RWPE2 (cell line): ENCODE results near the gene C1QTNF5.
A peak's percentile ranks its signal among the peaks of the same experiment; 100 is the strongest.

Experiments used
- ATAC-seq: fragments of 200-7000 bp; cut with Tn5 transposase; 3 replicates; pipeline ENCODE4 v1.9.1; 2021; ENCODE audit warnings: low read depth
- DNase-seq: peaks from one replicate; pipeline ENCODE4 v3.0.0-alpha.2; 2020; ENCODE audit warnings: low spot score
- H3K27ac ChIP-seq: fragments of 450-650 bp; 2 replicates; pipeline ENCODE4 v1.5.1; 2017; ENCODE audit warnings: mild to moderate bottlenecking; ENCODE audit not compliant: poor library complexity, severe bottlenecking
- H3K27me3 ChIP-seq: fragments of 250-450 bp; sonication (Bioruptor Pico); 2 replicates; pipeline ENCODE4 v1.5.1; 2021; ENCODE audit warnings: mild to moderate bottlenecking, moderate library complexity; ENCODE audit not compliant: insufficient read depth, poor library complexity, severe bottlenecking
- H3K36me3 ChIP-seq: fragments of 250-450 bp; sonication (Bioruptor Pico); 2 replicates; pipeline ENCODE4 v1.5.1; 2020; ENCODE audit warnings: low read depth, mild to moderate bottlenecking, moderate library complexity
- H3K4me1 ChIP-seq: fragments of 250-450 bp; sonication (Bioruptor Pico); 2 replicates; pipeline ENCODE4 v1.5.1; 2021; ENCODE audit warnings: mild to moderate bottlenecking, moderate library complexity; ENCODE audit not compliant: insufficient read depth, poor library complexity, severe bottlenecking
- H3K4me3 ChIP-seq: fragments of 250-450 bp; sonication (Bioruptor Pico); 2 replicates; pipeline ENCODE4 v1.5.1; 2021; ENCODE audit warnings: mild to moderate bottlenecking, moderate library complexity; ENCODE audit not compliant: severe bottlenecking
- H3K9me3 ChIP-seq: fragments of 250-450 bp; sonication (Bioruptor Pico); 2 replicates; pipeline ENCODE4 v1.5.1; 2021; ENCODE audit warnings: mild to moderate bottlenecking, moderate library complexity; ENCODE audit not compliant: severe bottlenecking
- TF ChIP-seq, protein P1 (sequence below): fragments of 450-650 bp; IDR thresholded peaks from one replicate; pipeline ENCODE4 v1.5.1; 2017; ENCODE audit warnings: mild to moderate bottlenecking, moderate library complexity; ENCODE audit not compliant: poor library complexity, severe bottlenecking

The C1QTNF5 gene

DNA sequence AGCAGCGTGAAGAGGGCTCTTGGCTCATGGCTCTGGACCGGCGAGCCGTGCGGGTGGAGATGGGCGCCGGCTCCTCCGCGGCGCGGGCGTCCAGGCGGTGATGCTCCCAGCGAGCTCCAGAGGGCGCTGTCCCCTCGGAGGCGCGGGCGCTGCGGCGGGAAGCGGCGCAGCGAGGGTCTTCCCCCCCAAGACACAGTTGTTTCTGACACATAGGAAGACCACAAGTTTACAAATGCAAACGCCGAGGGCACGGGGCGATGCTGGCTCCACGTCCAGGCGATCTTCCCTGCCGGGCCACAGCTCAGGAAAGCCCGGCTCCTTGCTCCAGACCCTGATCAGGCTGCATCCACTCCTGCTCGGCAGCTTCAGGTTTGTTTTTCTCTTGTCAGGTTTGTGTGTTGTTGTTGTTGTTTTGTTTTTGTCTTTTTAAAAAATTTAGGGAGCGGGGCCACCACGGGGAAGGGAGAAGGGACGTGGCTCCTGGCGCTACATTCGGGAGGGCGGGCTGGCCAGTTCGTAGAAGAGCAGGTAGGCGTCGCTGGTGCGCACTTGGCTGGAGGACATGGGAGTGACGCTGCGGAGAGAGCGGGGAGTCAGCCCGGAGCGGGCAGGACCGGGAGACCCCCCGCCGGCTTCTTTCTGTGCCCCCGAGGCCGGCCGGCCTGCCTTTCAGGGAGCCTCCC lies 15.8 kb upstream of the C1QTNF5 start:
- Histone ChIP-seq H3K9me3 (no peaks in the 10 kb centered on the region), H3K36me3 (0 out of 2 replicates have a peak, but pooled peaks cover 3% of the 10 kb centered on the region), H3K27me3 (no peaks in the 10 kb centered on the region), H3K4me1 (peaks cover 23% of the 10 kb centered on the region), H3K27ac (no peak overlapping the region), H3K4me3 (no peak overlapping the region)
- TF ChIP-seq, protein P1, sequence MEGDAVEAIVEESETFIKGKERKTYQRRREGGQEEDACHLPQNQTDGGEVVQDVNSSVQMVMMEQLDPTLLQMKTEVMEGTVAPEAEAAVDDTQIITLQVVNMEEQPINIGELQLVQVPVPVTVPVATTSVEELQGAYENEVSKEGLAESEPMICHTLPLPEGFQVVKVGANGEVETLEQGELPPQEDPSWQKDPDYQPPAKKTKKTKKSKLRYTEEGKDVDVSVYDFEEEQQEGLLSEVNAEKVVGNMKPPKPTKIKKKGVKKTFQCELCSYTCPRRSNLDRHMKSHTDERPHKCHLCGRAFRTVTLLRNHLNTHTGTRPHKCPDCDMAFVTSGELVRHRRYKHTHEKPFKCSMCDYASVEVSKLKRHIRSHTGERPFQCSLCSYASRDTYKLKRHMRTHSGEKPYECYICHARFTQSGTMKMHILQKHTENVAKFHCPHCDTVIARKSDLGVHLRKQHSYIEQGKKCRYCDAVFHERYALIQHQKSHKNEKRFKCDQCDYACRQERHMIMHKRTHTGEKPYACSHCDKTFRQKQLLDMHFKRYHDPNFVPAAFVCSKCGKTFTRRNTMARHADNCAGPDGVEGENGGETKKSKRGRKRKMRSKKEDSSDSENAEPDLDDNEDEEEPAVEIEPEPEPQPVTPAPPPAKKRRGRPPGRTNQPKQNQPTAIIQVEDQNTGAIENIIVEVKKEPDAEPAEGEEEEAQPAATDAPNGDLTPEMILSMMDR: peak; percentile 92
- DNase-seq (no peak), ATAC-seq (no peak)

DNA sequence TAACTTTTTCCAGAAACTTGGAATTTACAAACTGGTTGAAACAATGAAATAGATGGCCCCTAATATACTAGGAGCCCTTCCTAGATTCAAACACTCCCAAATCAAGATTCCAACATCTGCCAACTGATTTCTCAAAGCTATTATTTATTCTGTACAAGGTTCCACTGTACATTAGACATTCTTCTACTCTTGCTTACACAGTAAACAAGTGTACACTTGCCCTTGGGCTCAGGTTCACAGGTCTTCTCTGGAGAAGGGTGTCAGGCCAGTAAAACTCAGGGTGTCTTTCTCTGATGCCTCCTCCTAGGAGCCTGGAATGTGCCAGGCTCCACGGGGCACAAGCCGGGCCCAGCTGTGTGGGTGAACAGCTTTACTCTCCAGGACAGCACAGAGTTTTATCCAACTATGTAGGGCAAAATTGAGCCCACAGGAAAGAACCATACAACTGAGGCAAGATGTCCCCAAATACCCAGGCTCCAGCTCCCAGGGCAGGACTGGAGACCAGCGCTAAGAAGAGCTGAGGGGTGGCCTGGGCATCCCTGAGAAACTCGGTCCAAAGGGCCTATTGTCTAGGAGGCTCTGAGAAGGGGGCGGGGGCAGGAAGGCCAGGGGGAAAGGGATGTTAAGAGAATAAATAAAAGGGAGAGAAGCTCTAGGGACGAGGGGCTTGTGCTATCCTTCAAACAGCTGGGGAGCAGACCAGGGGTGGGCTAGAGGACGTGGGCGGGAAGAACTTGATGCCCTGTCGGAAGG lies 14.6 kb upstream of the C1QTNF5 start:
- DNase-seq (no peak), ATAC-seq (peak; percentile 58)
- 0 out of 2 replicates have a peak, but pooled peaks cover 3% of the 10 kb centered on the region for H3K36me3 ChIP-seq
- TF ChIP-seq, protein P1: no peak
- H3K27ac ChIP-seq: no peak overlapping the region
- peaks cover 14% of the 10 kb centered on the region for H3K4me1 ChIP-seq
- no peak overlapping the region for H3K4me3 ChIP-seq
- no peaks in the 10 kb centered on the region for H3K9me3 ChIP-seq
- no peaks in the 10 kb centered on the region for H3K27me3 ChIP-seq

DNA sequence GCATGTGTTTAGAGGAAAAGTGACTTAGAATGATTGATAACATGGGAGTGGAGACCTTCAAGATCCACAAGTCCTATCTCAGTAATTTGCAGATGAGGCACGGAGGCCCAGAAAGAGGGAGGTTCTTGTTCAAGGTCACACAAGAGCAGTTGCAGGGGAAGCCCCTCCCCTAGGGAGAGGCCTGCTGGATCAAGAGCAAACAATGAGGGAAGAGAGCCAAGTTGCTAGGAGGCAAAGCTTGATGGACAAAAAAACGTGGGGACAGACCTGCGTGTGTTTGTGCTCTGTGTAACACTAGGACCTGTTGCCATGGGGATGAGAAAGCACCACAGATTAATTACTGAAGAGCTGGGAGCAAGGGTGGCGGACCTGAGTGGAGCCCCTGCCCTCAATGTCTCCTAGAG lies 12.2 kb upstream of the C1QTNF5 start:
- H3K4me1 ChIP-seq: peaks cover 5% of the 10 kb centered on the region
- DNase-seq (no peak), ATAC-seq (no peak)
- H3K27ac ChIP-seq: no peak overlapping the region
- H3K27me3 ChIP-seq: no peaks in the 10 kb centered on the region
- TF ChIP-seq, protein P1: no peak
- no peaks in the 10 kb centered on the region for H3K9me3 ChIP-seq
- H3K36me3 ChIP-seq: no peaks in the 10 kb centered on the region
- no peak overlapping the region for H3K4me3 ChIP-seq

DNA sequence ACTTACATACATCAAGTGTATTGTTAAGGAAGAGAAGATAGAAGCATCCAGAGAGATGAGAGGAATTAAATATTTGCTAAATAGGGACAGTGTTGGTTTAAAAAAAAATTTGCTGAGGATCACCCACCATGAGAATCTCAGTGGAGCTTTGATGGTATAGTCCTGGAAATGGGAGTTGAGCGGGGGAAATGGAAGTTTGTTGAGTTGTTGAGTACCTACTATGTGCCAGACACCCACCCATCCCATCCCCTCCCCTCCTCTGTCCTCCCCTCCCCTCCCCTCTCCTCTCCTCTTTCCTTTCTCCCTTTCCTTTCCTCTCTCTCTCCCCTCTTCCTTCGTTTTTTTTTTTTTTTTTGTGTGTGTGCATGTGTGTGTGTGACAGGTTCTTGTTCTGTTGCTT lies 10.5 kb upstream of the C1QTNF5 start:
- Histone ChIP-seq H3K4me3 (no peak overlapping the region), H3K27ac (no peak overlapping the region), H3K4me1 (peaks cover 5% of the 10 kb centered on the region), H3K27me3 (no peaks in the 10 kb centered on the region), H3K36me3 (no peaks in the 10 kb centered on the region), H3K9me3 (no peaks in the 10 kb centered on the region)
- TF ChIP-seq, protein P1: no peak
- ATAC-seq (no peak), DNase-seq (no peak)

DNA sequence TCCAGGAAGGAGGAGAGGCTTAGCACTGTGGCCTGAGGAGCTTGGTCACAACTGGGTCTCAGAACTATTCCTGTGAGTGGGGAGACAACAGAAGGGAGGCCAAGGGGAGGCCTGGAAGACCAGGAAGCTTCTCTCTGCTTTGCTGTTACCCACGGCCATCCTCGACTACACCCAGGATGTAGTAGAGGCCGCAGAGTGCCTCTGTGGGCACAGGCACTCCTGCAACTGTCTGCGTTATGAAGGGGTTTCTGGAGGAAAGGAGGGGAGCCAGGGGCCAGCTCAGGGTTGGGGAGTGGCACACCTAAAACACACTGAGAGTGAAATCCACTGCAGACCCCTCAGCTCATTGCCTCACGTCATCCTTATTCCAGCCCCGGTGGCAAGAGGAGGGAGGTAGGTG lies 9.6 kb upstream of the C1QTNF5 start:
- no peak for ATAC-seq
- Histone ChIP-seq H3K36me3 (no peaks in the 10 kb centered on the region), H3K27me3 (no peaks in the 10 kb centered on the region)

More for the DNA sequence above, 9.6 kb upstream of the C1QTNF5 start:
- H3K4me3 ChIP-seq: no peak overlapping the region
- peaks cover 3% of the 10 kb centered on the region for H3K4me1 ChIP-seq
- no peak overlapping the region for H3K27ac ChIP-seq
- no peak for DNase-seq
- TF ChIP-seq, protein P1: no peak
- no peaks in the 10 kb centered on the region for H3K9me3 ChIP-seq
